Stomach smooth muscle (tissue), 2 donors: Measurements from ENCODE around the gene UBE2D3.

ENCODE experiments used
- H3K27ac ChIP-seq: one replicate; pipeline ENCODE4 v1.7.0; 2013; ENCODE audit warnings: mild to moderate bottlenecking, low read length, inconsistent platforms
- H3K27me3 ChIP-seq, 2 donors: one replicate each; pipeline ENCODE4 v1.7.0; 2013; ENCODE audit warnings: low read length in 2 of 2; ENCODE audit not compliant: insufficient read depth in 2 of 2, control insufficient read depth in 1 of 2
- H3K36me3 ChIP-seq, 2 donors: one replicate each; pipeline ENCODE4 v1.7.0; 2013; ENCODE audit warnings: low read length in 2 of 2; ENCODE audit not compliant: control insufficient read depth in 2 of 2, insufficient read depth in 2 of 2
- H3K4me1 ChIP-seq: one replicate; pipeline ENCODE4 v1.7.0; 2013; ENCODE audit warnings: low read length; ENCODE audit not compliant: control insufficient read depth, insufficient read depth
- H3K4me3 ChIP-seq, 2 donors: one replicate each; pipeline ENCODE4 v1.7.0; 2013; ENCODE audit warnings: low read length in 2 of 2
- H3K9ac ChIP-seq, 2 donors: one replicate each; pipeline ENCODE4 v1.7.0; 2013; ENCODE audit warnings: low read length in 2 of 2, mild to moderate bottlenecking in 1 of 2
- H3K9me3 ChIP-seq, 2 donors: one replicate each; pipeline ENCODE4 v1.7.0; 2013; ENCODE audit warnings: low read length in 2 of 2; ENCODE audit not compliant: control insufficient read depth in 2 of 2
- donor health status: healthy.
- donor health status: Pancreatic carcinoma.

The UBE2D3 gene

DNA sequence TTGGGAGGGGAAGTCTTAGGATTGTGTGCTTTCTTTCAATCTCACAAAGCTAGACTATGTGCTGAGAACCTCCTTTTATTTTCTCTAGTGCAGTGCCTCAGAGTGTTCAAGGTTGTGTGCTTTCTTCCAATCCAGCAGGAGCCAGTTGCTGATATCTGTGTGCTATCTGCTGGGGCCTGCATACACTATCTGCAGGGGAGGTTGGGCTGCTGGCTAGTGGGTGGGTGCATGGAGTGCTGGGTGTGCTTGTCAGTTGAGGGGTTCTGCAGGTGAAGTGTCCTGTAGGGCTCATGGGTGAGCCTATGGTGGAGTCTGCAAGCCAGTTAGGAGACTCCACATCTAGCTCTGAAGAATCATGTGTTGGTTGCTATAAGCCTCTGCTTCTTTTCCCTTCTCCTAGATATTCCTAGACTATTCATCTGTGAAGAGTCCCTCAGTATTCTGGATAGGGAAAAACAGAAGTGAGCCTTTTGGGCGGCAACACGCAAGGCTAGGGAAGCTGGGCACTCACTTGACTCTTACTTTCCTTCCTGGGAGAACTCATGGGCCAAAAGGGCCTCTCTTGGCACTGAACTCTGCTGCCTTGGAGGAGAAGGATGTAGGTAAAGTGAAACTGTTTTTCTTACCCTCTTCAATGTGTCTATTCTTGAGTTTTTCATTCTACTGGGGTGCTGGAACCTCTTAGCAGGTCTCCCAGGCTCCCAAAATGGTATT is 33.4 kb upstream of the UBE2D3 start:
- H3K4me3 ChIP-seq: no peak overlapping the region
- no peak overlapping the region for H3K27ac ChIP-seq
- no peaks in the 10 kb centered on the region for H3K4me1 ChIP-seq
- no peak overlapping the region for H3K9ac ChIP-seq
- H3K36me3 ChIP-seq: no peaks in the 10 kb centered on the region
- H3K27me3 ChIP-seq: no peaks in the 10 kb centered on the region
- H3K9me3 ChIP-seq: peaks cover 0 to 7% of the 10 kb centered on the region in 2 donors

GRCh38 chr4:102858828-102859464 is 31.6 kb upstream of the UBE2D3 start:
- Histone ChIP-seq H3K27me3 (no peaks in the 10 kb centered on the region), H3K4me1 (no peaks in the 10 kb centered on the region), H3K9ac (no peak overlapping the region), H3K9me3 (peaks cover 0 to 7% of the 10 kb centered on the region in 2 donors), H3K27ac (no peak overlapping the region), H3K36me3 (no peaks in the 10 kb centered on the region), H3K4me3 (no peak overlapping the region)

GRCh38 chr4:102850370-102850769 is 23.0 kb upstream of the UBE2D3 start:
- Histone ChIP-seq H3K9ac (no peak overlapping the region), H3K4me1 (no peaks in the 10 kb centered on the region), H3K27me3 (no peaks in the 10 kb centered on the region), H3K27ac (no peak overlapping the region), H3K4me3 (no peak overlapping the region), H3K36me3 (no peaks in the 10 kb centered on the region), H3K9me3 (no peaks in the 10 kb centered on the region)

DNA sequence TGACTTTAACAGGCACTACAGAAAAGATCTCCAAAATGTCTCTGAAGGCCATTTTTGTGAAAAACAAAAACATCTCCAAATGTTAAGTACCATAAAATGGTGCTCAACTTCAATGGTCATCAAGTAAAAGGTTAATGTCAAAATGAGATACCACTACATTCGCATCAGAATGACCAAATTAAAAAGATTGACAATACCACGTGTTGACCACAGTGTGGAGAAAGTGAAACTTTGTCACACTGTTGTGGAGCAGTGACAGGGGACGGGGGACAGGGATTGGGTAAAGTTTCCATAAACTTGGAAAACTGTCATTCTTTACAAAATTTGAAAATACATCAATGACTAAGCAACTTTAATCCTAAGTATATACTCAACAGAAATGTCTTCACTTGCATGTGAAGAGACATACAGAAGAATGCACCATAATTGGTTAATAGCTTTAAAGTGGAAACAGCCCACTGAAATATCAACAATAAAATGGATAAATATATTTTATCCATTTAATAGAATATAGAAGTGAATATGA is 22.3 kb upstream of the UBE2D3 start:
- Histone ChIP-seq H3K36me3 (no peaks in the 10 kb centered on the region), H3K4me3 (no peak overlapping the region), H3K9me3 (no peaks in the 10 kb centered on the region), H3K9ac (no peak overlapping the region), H3K4me1 (no peaks in the 10 kb centered on the region), H3K27ac (no peak overlapping the region), H3K27me3 (no peaks in the 10 kb centered on the region)

DNA sequence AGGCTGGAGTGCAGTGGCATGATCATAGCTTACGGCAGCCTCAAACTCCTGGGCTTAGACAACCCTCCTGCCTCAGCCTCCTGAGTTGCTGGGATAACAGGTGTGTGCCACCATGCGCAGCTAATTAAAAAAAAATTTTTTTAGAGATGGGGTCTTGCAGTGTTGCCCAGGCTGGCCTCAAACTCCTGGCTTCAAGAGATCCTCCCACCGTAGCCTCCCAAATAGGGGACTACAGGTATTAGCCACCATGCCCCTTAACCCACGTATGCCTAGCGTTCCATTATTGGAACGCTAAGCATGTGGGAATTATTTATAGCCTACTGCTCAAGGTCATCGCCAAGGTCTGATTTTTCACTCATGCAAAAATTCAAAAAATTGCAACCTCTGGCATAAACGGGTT is 20.3 kb upstream of the UBE2D3 start:
- Histone ChIP-seq H3K4me3 (no peak overlapping the region), H3K9me3 (no peaks in the 10 kb centered on the region), H3K36me3 (no peaks in the 10 kb centered on the region), H3K4me1 (no peaks in the 10 kb centered on the region), H3K9ac (no peak overlapping the region), H3K27me3 (no peaks in the 10 kb centered on the region), H3K27ac (no peak overlapping the region)

DNA sequence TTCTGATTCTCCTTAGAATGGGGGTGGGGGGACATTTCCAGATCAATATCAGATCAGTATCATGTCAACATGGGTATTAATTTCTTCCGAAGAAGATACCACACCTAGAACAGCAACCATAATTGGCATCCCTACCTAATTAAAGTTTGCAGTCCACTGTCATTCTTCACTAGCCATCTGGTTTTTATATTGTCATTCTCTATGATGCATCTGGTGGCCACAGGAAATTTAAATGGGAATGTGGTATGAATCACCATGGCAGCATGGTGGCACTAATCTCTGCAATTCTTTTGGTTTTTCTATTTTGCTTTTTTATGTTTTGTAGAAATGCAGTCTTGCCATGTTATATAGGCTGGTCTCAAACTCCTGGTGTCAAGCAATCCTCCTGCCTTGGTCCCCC is 16.6 kb upstream of the UBE2D3 start:
- no peaks in the 10 kb centered on the region for H3K27me3 ChIP-seq
- no peak overlapping the region for H3K27ac ChIP-seq
- no peaks in the 10 kb centered on the region for H3K9me3 ChIP-seq
- no peaks in the 10 kb centered on the region for H3K4me1 ChIP-seq
- peaks cover 0 to 3% of the 10 kb centered on the region in 2 donors for H3K36me3 ChIP-seq
- H3K9ac ChIP-seq: no peak overlapping the region
- no peak overlapping the region for H3K4me3 ChIP-seq

- H3K9ac ChIP-seq: no peak overlapping the region
- no peak overlapping the region for H3K4me3 ChIP-seq
- H3K27me3 ChIP-seq: no peaks in the 10 kb centered on the region
- no peak overlapping the region for H3K27ac ChIP-seq
- no peaks in the 10 kb centered on the region for H3K4me1 ChIP-seq
- H3K9me3 ChIP-seq: no peaks in the 10 kb centered on the region
- H3K36me3 ChIP-seq: peaks cover 0 to 3% of the 10 kb centered on the region in 2 donors
Measured at GRCh38 chr4:102843273-102843672, 15.9 kb upstream of the UBE2D3 start.

DNA sequence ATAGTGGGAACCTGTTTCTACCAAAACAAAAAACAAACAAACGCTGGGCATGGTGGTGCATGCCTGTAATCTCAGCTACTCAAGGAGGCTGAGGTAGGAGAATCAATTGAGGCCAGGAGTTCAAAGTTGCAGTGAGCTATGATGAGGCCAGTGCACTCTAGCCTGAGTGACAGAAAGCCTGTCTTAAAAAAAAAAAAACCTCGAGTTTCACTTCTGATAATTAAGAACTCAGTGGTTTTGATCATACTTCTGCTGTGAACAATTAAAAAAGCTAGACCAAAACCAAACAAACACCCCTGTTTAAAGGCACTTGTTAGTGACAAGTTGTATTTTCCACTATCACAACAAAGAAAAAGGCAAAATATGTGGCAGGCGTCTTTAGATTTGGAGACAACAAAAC is 15.0 kb upstream of the UBE2D3 start:
- peaks cover 0 to 3% of the 10 kb centered on the region in 2 donors for H3K36me3 ChIP-seq
- H3K9me3 ChIP-seq: no peaks in the 10 kb centered on the region
- no peak overlapping the region for H3K4me3 ChIP-seq
- H3K27me3 ChIP-seq: no peaks in the 10 kb centered on the region
- H3K9ac ChIP-seq: no peak overlapping the region
- H3K4me1 ChIP-seq: no peaks in the 10 kb centered on the region
- no peak overlapping the region for H3K27ac ChIP-seq

DNA sequence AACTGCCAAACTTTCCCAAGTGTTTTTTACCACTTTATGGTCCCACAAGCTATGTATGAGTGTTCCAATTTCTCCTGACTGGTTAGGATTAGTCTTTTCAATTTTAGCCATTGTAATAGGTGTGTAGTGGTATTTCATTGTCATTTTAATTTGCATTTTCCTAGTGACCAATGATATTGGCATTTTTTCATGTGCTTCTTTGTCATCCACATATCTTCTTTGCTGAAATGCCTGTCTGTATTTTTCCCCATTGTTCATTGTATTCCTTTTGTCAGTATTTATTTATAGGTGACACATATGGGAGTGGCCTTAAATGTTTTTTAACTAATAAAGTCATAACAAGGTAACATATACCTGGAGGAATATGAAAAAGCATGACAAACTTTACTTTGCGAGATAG is 9.2 kb upstream of the UBE2D3 start:
- Histone ChIP-seq H3K36me3 (peaks cover 0 to 3% of the 10 kb centered on the region in 2 donors), H3K9ac (no peak overlapping the region), H3K4me1 (no peaks in the 10 kb centered on the region), H3K27me3 (no peaks in the 10 kb centered on the region), H3K4me3 (no peak overlapping the region), H3K27ac (no peak overlapping the region), H3K9me3 (no peaks in the 10 kb centered on the region)

GRCh38 chr4:102832667-102833066 is 5.3 kb upstream of the UBE2D3 start:
- Histone ChIP-seq H3K27me3 (no peaks in the 10 kb centered on the region), H3K27ac (no peak overlapping the region), H3K36me3 (no peaks in the 10 kb centered on the region), H3K4me1 (peaks cover 4% of the 10 kb centered on the region), H3K9ac (no peak overlapping the region), H3K9me3 (no peaks in the 10 kb centered on the region), H3K4me3 (no peak overlapping the region)

DNA sequence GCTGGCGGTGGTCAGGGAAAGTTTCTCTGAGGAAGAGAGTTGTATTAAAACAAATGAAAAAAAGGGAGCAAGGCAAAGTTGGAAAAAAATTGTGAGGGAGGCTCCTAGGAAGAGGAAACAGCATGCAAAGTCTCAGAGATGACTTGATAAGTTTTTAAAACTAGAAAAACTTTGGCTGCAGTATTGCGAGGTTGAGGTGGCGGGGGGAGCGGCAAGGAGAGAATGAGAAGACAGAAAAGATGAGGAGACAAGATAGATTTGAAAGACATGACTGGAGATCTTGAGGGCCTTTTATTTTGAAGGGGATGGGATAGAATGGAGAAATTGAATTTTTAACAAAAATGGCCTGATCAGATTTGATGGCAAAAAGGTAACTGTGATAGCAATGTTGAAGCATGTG is 4.8 kb upstream of the UBE2D3 start:
- no peak overlapping the region for H3K27ac ChIP-seq
- H3K9me3 ChIP-seq: no peaks in the 10 kb centered on the region
- H3K4me1 ChIP-seq: peaks cover 4% of the 10 kb centered on the region
- H3K4me3 ChIP-seq: no peak overlapping the region
- H3K27me3 ChIP-seq: no peaks in the 10 kb centered on the region
- no peak overlapping the region for H3K9ac ChIP-seq
- H3K36me3 ChIP-seq: no peaks in the 10 kb centered on the region
